HCT116 (cell line): ENCODE measurements around the gene SLX9. TPM values are rescaled to one million over a fixed set of nuclear protein-coding genes. Genes with fewer than 3 reads are reported as not detected.

Experiments
- ATAC-seq: fragments of 200-7000 bp; cut with Tn5 transposase; 2 replicates; pipeline ENCODE4 v1.9.1; 2020; ENCODE audit warnings: mild to moderate bottlenecking, moderate library complexity
- BruUV-seq: library from RNA; stranded (reverse); fragments of 400-500 nt; replicated peaks from 2 replicates; lab custom pipeline; 2021; lab: Mats Ljungman, UMichigan
- CTCF ChIA-PET: fragments of 300-600 bp; sonication (Branson Sonifier 250); formaldehyde crosslinking; loops from one replicate; lab custom pipeline; 2021; ENCODE audit warnings: antibody characterized with exemption; lab: Charles Lee
- POLR2A ChIA-PET: fragments of 300-600, 350-600 bp; sonication (Branson Sonifier 250); formaldehyde crosslinking; loops from one replicate; lab custom pipeline; 2021; ENCODE audit warnings: antibody characterized with exemption; lab: Charles Lee
- RAD21 ChIA-PET, 2 experiments: fragments of 300-600 bp; sonication (Branson Sonifier 250); formaldehyde crosslinking; loops; one replicate each; lab custom pipeline; 2023; ENCODE audit warnings: low total read pairs in 2 of 2; ENCODE audit not compliant: uncharacterized antibody in 2 of 2, unreplicated experiment in 2 of 2, low non-redundant PET in 1 of 2; lab: Charles Lee
- DNase-seq: peaks from one replicate; pipeline ENCODE4 v3.0.0-alpha.2; 2010; ENCODE audit warnings: low read depth, low spot score
- H2AFZ ChIP-seq: fragments of 200-600 bp; shearing (Covaris generic), sonication (generic); 2 replicates; pipeline ENCODE4 v1.6.1; 2017; ENCODE audit warnings: low read depth, mixed run types, mixed read lengths, antibody characterized with exemption, low read length; ENCODE audit not compliant: poor library complexity, severe bottlenecking
- H3K27ac ChIP-seq: 2 replicates; pipeline ENCODE4 v1.5.1; 2012; ENCODE audit warnings: low read depth, low read length
- H3K27me3 ChIP-seq: fragments of 200-600 bp; sonication (generic); 2 replicates; pipeline ENCODE4 v1.6.1; 2016; ENCODE audit warnings: mixed run types, low read length, mixed read lengths; ENCODE audit not compliant: insufficient read depth
- H3K36me3 ChIP-seq, 2 experiments: fragments of 200-500 bp in 1 of 2; fragments of 200-600 bp in 1 of 2; sonication (Bioruptor generic) in 1 of 2; sonication (generic) in 1 of 2; 2 replicates each; pipeline versions ENCODE4 v1.5.1 to v1.6.1; 2014 to 2016; ENCODE audit warnings: low read length in 2 of 2, inconsistent platforms in 1 of 2, mixed read lengths in 1 of 2, mixed run types in 1 of 2; ENCODE audit not compliant: insufficient read depth in 2 of 2, control insufficient read depth in 1 of 2
- H3K4me1 ChIP-seq, 2 experiments: fragments of 200-600 bp in 1 of 2; sonication (generic) in 1 of 2; 2 replicates each; pipeline versions ENCODE4 v1.5.1 to v1.6.1; 2012 to 2017; ENCODE audit warnings: low read length in 2 of 2, inconsistent platforms in 1 of 2, mild to moderate bottlenecking in 1 of 2, mixed read lengths in 1 of 2, mixed run types in 1 of 2, moderate library complexity in 1 of 2; ENCODE audit not compliant: insufficient read depth in 2 of 2, control insufficient read depth in 1 of 2
- H3K4me2 ChIP-seq: fragments of 200-600 bp; sonication (generic); 2 replicates; pipeline ENCODE4 v1.6.1; 2017; ENCODE audit warnings: mixed run types, low read length, mixed read lengths
- H3K4me3 ChIP-seq, 2 experiments: fragments of 200-600 bp in 1 of 2; sonication (generic) in 1 of 2; replicated peaks in 1 of 2; 2 replicates each; pipeline ENCODE4 v1.5.1; 2011 to 2016; ENCODE audit warnings: low read length in 2 of 2, control low read depth in 1 of 2, low read depth in 1 of 2, mild to moderate bottlenecking in 1 of 2, mixed read lengths in 1 of 2, mixed run types in 1 of 2
- H3K79me2 ChIP-seq: fragments of 200-600 bp; sonication (generic); 2 replicates; pipeline ENCODE4 v1.6.1; 2017; ENCODE audit warnings: mild to moderate bottlenecking, mixed run types, low read length, moderate library complexity, mixed read lengths; ENCODE audit not compliant: insufficient read depth
- H3K9ac ChIP-seq: fragments of 200-600 bp; sonication (generic); 2 replicates; pipeline ENCODE4 v1.6.1; 2016; ENCODE audit warnings: low read length, mixed read lengths
- H3K9me2 ChIP-seq: fragments of 200-600 bp; sonication (generic), shearing (Covaris generic); 2 replicates; pipeline ENCODE4 v1.6.1; 2017; ENCODE audit warnings: mixed run types, mild to moderate bottlenecking, moderate library complexity; ENCODE audit not compliant: insufficient read depth
- H3K9me3 ChIP-seq, 2 experiments: fragments of 200-500 bp in 1 of 2; fragments of 200-600 bp in 1 of 2; sonication (Bioruptor generic) in 1 of 2; sonication (generic) in 1 of 2; 2 replicates each; pipeline ENCODE4 v1.6.1; 2014 to 2017; ENCODE audit warnings: low read length in 2 of 2, mixed read lengths in 2 of 2, inconsistent platforms in 1 of 2, low read depth in 1 of 2, mild to moderate bottlenecking in 1 of 2, mixed run types in 1 of 2, moderate library complexity in 1 of 2; ENCODE audit not compliant: control insufficient read depth in 1 of 2, insufficient read depth in 1 of 2
- H4K20me1 ChIP-seq: fragments of 200-600 bp; sonication (generic), shearing (Covaris generic); 2 replicates; pipeline ENCODE4 v1.6.1; 2017; ENCODE audit warnings: mixed run types, mild to moderate bottlenecking, moderate library complexity; ENCODE audit not compliant: insufficient read depth
- CBX3 ChIP-seq: IDR thresholded peaks from 2 replicates; pipeline ENCODE4 v1.6.1; 2012; ENCODE audit warnings: low read depth
- CEBPB ChIP-seq: IDR thresholded peaks from 2 replicates; pipeline ENCODE4 v1.6.1; 2012; ENCODE audit warnings: low read depth
- ELF1 ChIP-seq: IDR thresholded peaks from 2 replicates; pipeline ENCODE4 v1.6.1; 2012; ENCODE audit warnings: low read depth, borderline replicate concordance
- EZH2 ChIP-seq: fragments of 200-600 bp; sonication (generic); IDR thresholded peaks from 2 replicates; pipeline ENCODE4 v1.6.1; 2017; ENCODE audit warnings: antibody characterized with exemption, mixed run types
- FOSL1 ChIP-seq: IDR thresholded peaks from 2 replicates; pipeline ENCODE4 v1.6.1; 2012; ENCODE audit warnings: low read depth
- RAD21 ChIP-seq: IDR thresholded peaks from 2 replicates; pipeline ENCODE4 v1.6.1; 2012; ENCODE audit warnings: low read depth, mild to moderate bottlenecking
- SP1 ChIP-seq: IDR thresholded peaks from 2 replicates; pipeline ENCODE4 v1.6.1; 2012; ENCODE audit warnings: low read depth
- SRF ChIP-seq: IDR thresholded peaks from 2 replicates; pipeline ENCODE4 v1.6.1; 2012; ENCODE audit warnings: low read depth
- YY1 ChIP-seq: IDR thresholded peaks from 2 replicates; pipeline ENCODE4 v1.6.1; 2011; ENCODE audit warnings: low read length, low read depth, moderate library complexity, mild to moderate bottlenecking; ENCODE audit not compliant: insufficient replicate concordance; ENCODE audit errors: extremely low read depth
- ZFX ChIP-seq: fragments of 450-650 bp; IDR thresholded peaks from 2 replicates; pipeline ENCODE4 v1.6.1; 2017
- intact Hi-C: fragments of 100-400 bp; cut with micrococcal nuclease; formaldehyde crosslinking; loops from 2 replicates; pipeline ENCODE4 v1.10.0; 2022
- total RNA-seq: library from RNA; stranded (reverse); gene quantifications from one replicate; pipeline ENCODE4 v1.2.1, GENCODE V29; 2021; ENCODE audit not compliant: unreplicated experiment
- TF ChIP-seq, protein P1 (sequence below): IDR thresholded peaks from 2 replicates; pipeline ENCODE4 v1.6.1; 2011; ENCODE audit warnings: mild to moderate bottlenecking, low read length, moderate library complexity; ENCODE audit not compliant: insufficient replicate concordance; ENCODE audit errors: extremely low read depth

The SLX9 gene
- total RNA-seq, 1 experiment from 2014 or later: 61.9 TPM

DNA sequence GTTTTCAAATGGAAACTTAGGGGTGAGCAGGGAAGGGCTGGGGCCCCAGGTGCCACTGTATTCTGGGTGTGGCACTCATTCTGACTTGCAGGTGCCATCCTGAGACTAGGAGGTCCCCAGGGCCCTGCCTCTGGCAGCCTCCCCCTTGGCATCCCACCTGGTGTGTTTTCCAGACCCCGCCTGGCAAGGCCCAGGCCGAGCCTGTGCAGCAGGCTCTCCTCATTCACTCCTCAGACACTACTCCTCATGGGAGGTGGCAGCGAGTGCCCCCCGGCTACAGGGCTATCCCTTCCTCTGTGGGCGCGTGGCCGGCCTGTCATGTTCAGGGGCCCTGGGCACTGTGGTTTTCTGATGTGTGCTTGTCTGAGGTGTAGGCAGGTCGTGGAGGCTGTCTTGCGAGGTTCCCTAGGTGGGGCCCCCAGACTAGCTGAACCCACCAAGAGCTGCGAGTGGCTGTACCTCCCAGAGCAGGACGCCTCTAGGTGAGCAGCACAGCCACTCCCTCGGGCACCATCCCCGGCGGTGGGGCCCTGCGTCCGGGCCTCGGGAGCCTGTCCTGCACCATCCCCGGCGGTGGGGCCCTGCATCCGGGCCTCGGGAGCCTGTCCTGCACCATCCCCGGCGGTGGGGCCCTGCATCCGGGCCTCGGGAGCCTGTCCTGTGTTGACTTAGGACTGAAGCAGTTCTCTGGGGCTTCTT lies 13.2 kb downstream of the SLX9 start:
- no peaks in the 10 kb centered on the region for H3K9me3 ChIP-seq
- no peaks in the 10 kb centered on the region; a peak in 1 of 4 replicates for H3K4me1 ChIP-seq
- TF ChIP-seq ZFX (no peak), EZH2 (no peak)
- no peak overlapping the region for H3K4me3 ChIP-seq
- ATAC-seq: no peak
- no peak overlapping the region for H2AFZ ChIP-seq
- no peak overlapping the region for H3K27ac ChIP-seq
- no peaks in the 10 kb centered on the region for H3K27me3 ChIP-seq
- no peaks in the 10 kb centered on the region for H3K9me2 ChIP-seq
- CTCF ChIA-PET: interaction anchor here (2.0 kb wide), 1 partner anchor 175 kb away, joined by 7 read pairs; no protein-coding TSS in a partner anchor
- RAD21 ChIA-PET: no interaction called here
- POLR2A ChIA-PET: no interaction called here
- no TSS peak for BruUV-seq
- H3K79me2 ChIP-seq: peaks cover 96% of the 10 kb centered on the region
- no peak for DNase-seq
- no peak overlapping the region for H3K4me2 ChIP-seq
- H4K20me1 ChIP-seq: no peaks in the 10 kb centered on the region
- H3K36me3 ChIP-seq: peaks cover 4 to 14% of the 10 kb centered on the region in 2 experiments; a peak in 3 of 4 replicates
- no peak overlapping the region for H3K9ac ChIP-seq
- intact Hi-C loops: no loop called here

- Histone ChIP-seq H2AFZ (no peak overlapping the region), H3K27ac (no peak overlapping the region), H3K9ac (no peak overlapping the region), H3K9me2 (no peaks in the 10 kb centered on the region), H3K4me1 (no peaks in the 10 kb centered on the region; a peak in 1 of 4 replicates), H3K9me3 (no peaks in the 10 kb centered on the region), H3K27me3 (no peaks in the 10 kb centered on the region), H3K4me3 (no peak overlapping the region), H3K36me3 (peaks cover 4 to 17% of the 10 kb centered on the region in 2 experiments; a peak in 3 of 4 replicates), H3K4me2 (no peak overlapping the region), H3K79me2 (peaks cover 98% of the 10 kb centered on the region), H4K20me1 (no peaks in the 10 kb centered on the region)
- ATAC-seq (no peak), DNase-seq (no peak)
- RAD21 ChIA-PET: no interaction called here
- no TSS peak for BruUV-seq
- intact Hi-C loops: no loop called here
- CTCF ChIA-PET: no interaction called here
- TF ChIP-seq EZH2 (no peak), RAD21 (no peak), ELF1 (no peak), SRF (no peak), CEBPB (no peak), YY1 (no peak), SP1 (no peak), FOSL1 (no peak), CBX3 (no peak)
- TF ChIP-seq, protein P1, sequence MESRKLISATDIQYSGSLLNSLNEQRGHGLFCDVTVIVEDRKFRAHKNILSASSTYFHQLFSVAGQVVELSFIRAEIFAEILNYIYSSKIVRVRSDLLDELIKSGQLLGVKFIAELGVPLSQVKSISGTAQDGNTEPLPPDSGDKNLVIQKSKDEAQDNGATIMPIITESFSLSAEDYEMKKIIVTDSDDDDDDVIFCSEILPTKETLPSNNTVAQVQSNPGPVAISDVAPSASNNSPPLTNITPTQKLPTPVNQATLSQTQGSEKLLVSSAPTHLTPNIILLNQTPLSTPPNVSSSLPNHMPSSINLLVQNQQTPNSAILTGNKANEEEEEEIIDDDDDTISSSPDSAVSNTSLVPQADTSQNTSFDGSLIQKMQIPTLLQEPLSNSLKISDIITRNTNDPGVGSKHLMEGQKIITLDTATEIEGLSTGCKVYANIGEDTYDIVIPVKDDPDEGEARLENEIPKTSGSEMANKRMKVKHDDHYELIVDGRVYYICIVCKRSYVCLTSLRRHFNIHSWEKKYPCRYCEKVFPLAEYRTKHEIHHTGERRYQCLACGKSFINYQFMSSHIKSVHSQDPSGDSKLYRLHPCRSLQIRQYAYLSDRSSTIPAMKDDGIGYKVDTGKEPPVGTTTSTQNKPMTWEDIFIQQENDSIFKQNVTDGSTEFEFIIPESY: no peak
- POLR2A ChIA-PET: no interaction called here
Observed at GRCh38 chr21:44953628-44954021, 13.8 kb downstream of the SLX9 start.
